Measurements from ENCODE around the gene ZNF346. TPM values are rescaled to one million over a fixed set of nuclear protein-coding genes. Genes with fewer than 3 reads are reported as not detected.

The ZNF346 gene
- total RNA-seq, 1 donor from 2014 or later, result 15.5 TPM

GRCh38 chr5:177006265-177006972 is 16.1 kb upstream of the ZNF346 start, which contains the start of gene UIMC1:
TSS of gene UIMC1 (minus strand) at chr5:177006779. CDS start at chr5:176982615, 24,164 bp downstream.
- Histone ChIP-seq H3K36me3 (ENCODE audit: control insufficient read depth, insufficient read depth, low read length) (no peaks in the 10 kb centered on the region), H3K4me3 (ENCODE audit: low read depth, low read length) (peak within 1 kb of the TSS; percentile 99), H3K27me3 (ENCODE audit: control insufficient read depth, insufficient read depth, low read length) (no peaks in the 10 kb centered on the region)
- DNase-seq (ENCODE audit: low read depth), result peak; percentile 45
- TF ChIP-seq, protein P1, sequence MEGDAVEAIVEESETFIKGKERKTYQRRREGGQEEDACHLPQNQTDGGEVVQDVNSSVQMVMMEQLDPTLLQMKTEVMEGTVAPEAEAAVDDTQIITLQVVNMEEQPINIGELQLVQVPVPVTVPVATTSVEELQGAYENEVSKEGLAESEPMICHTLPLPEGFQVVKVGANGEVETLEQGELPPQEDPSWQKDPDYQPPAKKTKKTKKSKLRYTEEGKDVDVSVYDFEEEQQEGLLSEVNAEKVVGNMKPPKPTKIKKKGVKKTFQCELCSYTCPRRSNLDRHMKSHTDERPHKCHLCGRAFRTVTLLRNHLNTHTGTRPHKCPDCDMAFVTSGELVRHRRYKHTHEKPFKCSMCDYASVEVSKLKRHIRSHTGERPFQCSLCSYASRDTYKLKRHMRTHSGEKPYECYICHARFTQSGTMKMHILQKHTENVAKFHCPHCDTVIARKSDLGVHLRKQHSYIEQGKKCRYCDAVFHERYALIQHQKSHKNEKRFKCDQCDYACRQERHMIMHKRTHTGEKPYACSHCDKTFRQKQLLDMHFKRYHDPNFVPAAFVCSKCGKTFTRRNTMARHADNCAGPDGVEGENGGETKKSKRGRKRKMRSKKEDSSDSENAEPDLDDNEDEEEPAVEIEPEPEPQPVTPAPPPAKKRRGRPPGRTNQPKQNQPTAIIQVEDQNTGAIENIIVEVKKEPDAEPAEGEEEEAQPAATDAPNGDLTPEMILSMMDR (IDR thresholded peaks at IDR 0.05; ENCODE audit: insufficient read depth, low read length, poor library complexity, severe bottlenecking), result no peak

DNA sequence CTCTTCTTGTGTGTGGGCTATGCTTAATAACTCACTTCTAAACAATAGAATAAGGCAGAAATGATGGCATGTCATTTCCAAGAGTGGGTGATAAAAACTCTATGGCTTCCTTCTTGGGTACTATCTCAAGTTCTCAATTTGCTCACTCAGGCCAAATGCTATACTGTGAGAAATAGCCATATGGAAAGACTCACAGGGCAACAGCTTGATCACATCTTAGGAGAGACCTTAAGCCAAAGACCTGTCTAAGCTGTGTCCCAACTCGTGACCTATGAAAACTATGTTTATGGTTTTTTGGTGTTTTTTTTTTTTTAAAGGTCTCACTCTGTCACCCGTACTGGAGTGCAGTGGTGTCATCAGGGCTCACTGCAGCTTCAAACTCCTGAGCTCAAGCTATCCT is 13.8 kb upstream of the ZNF346 start:
- no peaks in the 10 kb centered on the region for H3K36me3 ChIP-seq (ENCODE audit: control insufficient read depth, insufficient read depth, low read length)
- H3K27me3 ChIP-seq (ENCODE audit: control insufficient read depth, insufficient read depth, low read length), result no peaks in the 10 kb centered on the region
- TF ChIP-seq, protein P1 (IDR thresholded peaks at IDR 0.05; ENCODE audit: insufficient read depth, low read length, poor library complexity, severe bottlenecking), result no peak
- no peak overlapping the region for H3K4me3 ChIP-seq (ENCODE audit: low read depth, low read length)
- no peak for DNase-seq (ENCODE audit: low read depth)

GRCh38 chr5:177010153-177010552 is 12.3 kb upstream of the ZNF346 start:
- Histone ChIP-seq H3K36me3 (ENCODE audit: control insufficient read depth, insufficient read depth, low read length) (no peaks in the 10 kb centered on the region), H3K27me3 (ENCODE audit: control insufficient read depth, insufficient read depth, low read length) (no peaks in the 10 kb centered on the region), H3K4me3 (ENCODE audit: low read depth, low read length) (no peak overlapping the region)
- no peak for DNase-seq (ENCODE audit: low read depth)
- TF ChIP-seq, protein P1 (IDR thresholded peaks at IDR 0.05; ENCODE audit: insufficient read depth, low read length, poor library complexity, severe bottlenecking), result no peak

GRCh38 chr5:177015156-177015555 is 7.3 kb upstream of the ZNF346 start:
- Histone ChIP-seq H3K27me3 (ENCODE audit: control insufficient read depth, insufficient read depth, low read length) (no peaks in the 10 kb centered on the region), H3K4me3 (ENCODE audit: low read depth, low read length) (no peak overlapping the region), H3K36me3 (ENCODE audit: control insufficient read depth, insufficient read depth, low read length) (no peaks in the 10 kb centered on the region)
- DNase-seq (ENCODE audit: low read depth), result no peak
- TF ChIP-seq, protein P1 (IDR thresholded peaks at IDR 0.05; ENCODE audit: insufficient read depth, low read length, poor library complexity, severe bottlenecking), result no peak

- TF ChIP-seq, protein P1 (IDR thresholded peaks at IDR 0.05; ENCODE audit: insufficient read depth, low read length, poor library complexity, severe bottlenecking), result no peak
- no peaks in the 10 kb centered on the region for H3K27me3 ChIP-seq (ENCODE audit: control insufficient read depth, insufficient read depth, low read length)
- DNase-seq (ENCODE audit: low read depth), result no peak
- no peak overlapping the region for H3K4me3 ChIP-seq (ENCODE audit: low read depth, low read length)
- no peaks in the 10 kb centered on the region for H3K36me3 ChIP-seq (ENCODE audit: control insufficient read depth, insufficient read depth, low read length)
Measured at GRCh38 chr5:177018341-177018740, 4.2 kb upstream of the ZNF346 start.

GRCh38 chr5:177020033-177020432 is 2.5 kb upstream of the ZNF346 start:
- TF ChIP-seq, protein P1 (IDR thresholded peaks at IDR 0.05; ENCODE audit: insufficient read depth, low read length, poor library complexity, severe bottlenecking), result no peak
- H3K36me3 ChIP-seq (ENCODE audit: control insufficient read depth, insufficient read depth, low read length), result no peaks in the 10 kb centered on the region
- H3K27me3 ChIP-seq (ENCODE audit: control insufficient read depth, insufficient read depth, low read length), result no peaks in the 10 kb centered on the region
- no peak overlapping the region for H3K4me3 ChIP-seq (ENCODE audit: low read depth, low read length)
- DNase-seq (ENCODE audit: low read depth), result no peak
